CD14-positive monocyte (primary cell): ENCODE results near the gene SLC27A1. TPM values are rescaled to one million over a fixed set of nuclear protein-coding genes. Genes with fewer than 3 reads are reported as not detected.

ENCODE experiments used
- DNase-seq, 3 donors: peaks; one replicate each; pipeline ENCODE4 v3.0.0-alpha.2; 2011 to 2022
- H2AFZ ChIP-seq: 2 replicates; pipeline ENCODE4 v1.6.0; 2012; ENCODE audit warnings: mild to moderate bottlenecking, low read depth, low read length, inconsistent platforms; ENCODE audit not compliant: insufficient read depth, poor library complexity, severe bottlenecking
- H3K27ac ChIP-seq, 2 donors: 1 replicate in 1 of 2; 2 replicates in 1 of 2; pipeline ENCODE4 v1.5.1; 2012 to 2013; ENCODE audit warnings: low read length in 2 of 2, control low read depth in 1 of 2, inconsistent platforms in 1 of 2, low read depth in 1 of 2, mild to moderate bottlenecking in 1 of 2
- H3K27me3 ChIP-seq, 2 donors: one replicate each; pipeline versions ENCODE4 v1.6.0 to v1.6.1; 2011 to 2013; ENCODE audit warnings: low read length in 2 of 2; ENCODE audit not compliant: control insufficient read depth in 2 of 2, insufficient read depth in 2 of 2
- H3K36me3 ChIP-seq, 2 donors: replicated peaks in 1 of 2; 1 replicate in 1 of 2; 2 replicates in 1 of 2; pipeline versions ENCODE4 v1.5.1 to v1.6.1; 2012 to 2013; ENCODE audit warnings: low read length in 2 of 2, control low read depth in 1 of 2, inconsistent platforms in 1 of 2, mild to moderate bottlenecking in 1 of 2; ENCODE audit not compliant: insufficient read depth in 2 of 2, control insufficient read depth in 1 of 2
- H3K4me1 ChIP-seq, 2 donors: 1 replicate in 1 of 2; 2 replicates in 1 of 2; pipeline versions ENCODE4 v1.5.1 to v1.6.1; 2012 to 2013; ENCODE audit warnings: low read length in 2 of 2, control low read depth in 1 of 2, inconsistent platforms in 1 of 2, mild to moderate bottlenecking in 1 of 2, moderate library complexity in 1 of 2; ENCODE audit not compliant: insufficient read depth in 2 of 2, control insufficient read depth in 1 of 2
- H3K4me2 ChIP-seq: replicated peaks from 2 replicates; pipeline ENCODE3; 2012; ENCODE audit warnings: low read length, moderate library complexity, mild to moderate bottlenecking; ENCODE audit not compliant: poor library complexity, severe bottlenecking; ENCODE audit errors: extremely low read depth
- H3K4me3 ChIP-seq, 3 experiments: fragments of 200-600 bp in 1 of 3; sonication (generic) in 1 of 3; replicated peaks in 1 of 3; 1 replicate in 2 of 3; 2 replicates in 1 of 3; pipeline ENCODE4 v1.5.1; 2011 to 2013; ENCODE audit warnings: low read length in 3 of 3, mild to moderate bottlenecking in 3 of 3, control low read depth in 2 of 3, low read depth in 2 of 3, inconsistent platforms in 1 of 3, moderate library complexity in 1 of 3
- H3K79me2 ChIP-seq: 2 replicates; pipeline ENCODE4 v1.6.0; 2012; ENCODE audit warnings: mild to moderate bottlenecking, control low read depth, inconsistent platforms, low read length, moderate library complexity; ENCODE audit not compliant: insufficient read depth
- H3K9ac ChIP-seq: 2 replicates; pipeline ENCODE4 v1.6.0; 2017; ENCODE audit warnings: low read length, mild to moderate bottlenecking; ENCODE audit not compliant: insufficient read depth, poor library complexity, severe bottlenecking
- H3K9me3 ChIP-seq, 2 donors: replicated peaks in 1 of 2; 1 replicate in 1 of 2; 2 replicates in 1 of 2; pipeline versions ENCODE4 v1.5.1 to v1.6.1; 2012 to 2013; ENCODE audit warnings: low read length in 2 of 2, control low read depth in 1 of 2; ENCODE audit not compliant: control insufficient read depth in 1 of 2, insufficient read depth in 1 of 2
- H4K20me1 ChIP-seq: 2 replicates; pipeline ENCODE4 v1.6.0; 2012; ENCODE audit warnings: mild to moderate bottlenecking, low read length, control low read depth, moderate library complexity; ENCODE audit not compliant: insufficient read depth
- H3K27ac Mint-ChIP-seq, 7 donors: one replicate each; pipeline ENCODE4 v1.8.0; 2020; ENCODE audit warnings: mild to moderate bottlenecking in 7 of 7, mixed read lengths in 7 of 7, moderate library complexity in 6 of 7, inconsistent platforms in 2 of 7
- H3K27me3 Mint-ChIP-seq, 3 donors: one replicate each; pipeline ENCODE4 v1.8.0; 2021 to 2022; ENCODE audit warnings: low read depth in 3 of 3, mild to moderate bottlenecking in 3 of 3, mixed read lengths in 3 of 3, moderate library complexity in 3 of 3, inconsistent platforms in 1 of 3
- H3K36me3 Mint-ChIP-seq, 2 donors: one replicate each; pipeline ENCODE4 v1.8.0; 2020; ENCODE audit warnings: mixed read lengths in 2 of 2, inconsistent platforms in 1 of 2, mild to moderate bottlenecking in 1 of 2
- H3K4me1 Mint-ChIP-seq: one replicate; pipeline ENCODE4 v1.8.0; 2020; ENCODE audit warnings: mild to moderate bottlenecking, mixed read lengths
- H3K4me3 Mint-ChIP-seq, 2 donors: one replicate each; pipeline ENCODE4 v1.8.0; 2020; ENCODE audit warnings: mild to moderate bottlenecking in 2 of 2, mixed read lengths in 2 of 2, moderate library complexity in 1 of 2
- H3K9me3 Mint-ChIP-seq, 7 donors: one replicate each; pipeline ENCODE4 v1.8.0; 2020 to 2022; ENCODE audit warnings: mixed read lengths in 7 of 7, mild to moderate bottlenecking in 6 of 7, moderate library complexity in 6 of 7, inconsistent platforms in 2 of 7
- CTCF ChIP-seq: fragments of 200-600 bp; IDR thresholded peaks from one replicate; pipeline ENCODE4 v1.8.0; 2022; ENCODE audit warnings: antibody characterized with exemption, mild to moderate bottlenecking
- WGBS: methylation state at CpG from one replicate; pipeline ENCODE4 v1.1.5; 2013; ENCODE audit warnings: missing lambda C conversion rate; ENCODE audit not compliant: insufficient coverage; 5-methylcytosine and 5-hydroxymethylcytosine counted together
- intact Hi-C, 2 donors: fragments of 100-400 bp; cut with micrococcal nuclease; formaldehyde crosslinking; loops; one replicate each; pipeline versions ENCODE4 v1.15.0 to v1.15.1; 2023
- polyA plus RNA-seq, 3 donors: library from polyadenylated mRNA; depleted of rRNA in 1 of 3; unstranded in 2 of 3; stranded (reverse) in 1 of 3; fragments of 300-500 nt in 2 of 3; fragments of >200 nt in 1 of 3; fragmentation: Illumina TruSeq in 2 of 3; gene quantifications; 1 replicate in 2 of 3; 2 replicates in 1 of 3; pipeline ENCODE4 v1.2.3, GENCODE V29; 2012 to 2021

Gene SLC27A1
- polyA plus RNA-seq, 3 donors = 27.1 to 36.5 (median 27.6) TPM

- H2AFZ ChIP-seq = no peak overlapping the region
Observed at GRCh38 chr19:17467471-17468301, 2.6 kb upstream of the SLC27A1 start.

More at GRCh38 chr19:17467471-17468301, 2.6 kb upstream of the SLC27A1 start:
- H3K9ac ChIP-seq = no peak overlapping the region
- no peaks in the 10 kb centered on the region for H3K9me3 ChIP-seq
- Mint-ChIP-seq H3K36me3 (no peaks in the 10 kb centered on the region), H3K27ac (peak overlapping the region in 2 of 7 donors; percentile 72 to 80), H3K27me3 (peaks cover 2 to 12% (median 7%) of the 10 kb centered on the region in 3 donors), H3K4me3 (peak overlapping the region in 1 of 2 donors; percentile 21), H3K4me1 (peaks cover 46% of the 10 kb centered on the region), H3K9me3 (no peaks in the 10 kb centered on the region)
- H4K20me1 ChIP-seq = peaks cover 11% of the 10 kb centered on the region
- 100% methylated on average over 2 of the region's 12 CpGs for WGBS
- H3K79me2 ChIP-seq = peaks cover 18% of the 10 kb centered on the region
- intact Hi-C loops = loop anchor here in 1 of 2 donors (5.0 kb wide), 1 partner anchor 70 kb away; no protein-coding TSS in a partner anchor
- H3K4me3 ChIP-seq = no peak overlapping the region
- no peak for TF ChIP-seq CTCF
- no peaks in the 10 kb centered on the region for H3K36me3 ChIP-seq
- H3K4me2 ChIP-seq = no peak overlapping the region
- no peak for DNase-seq
- H3K4me1 ChIP-seq = peaks cover 36 to 47% of the 10 kb centered on the region in 2 donors
- no peak overlapping the region for H3K27ac ChIP-seq
- H3K27me3 ChIP-seq = no peaks in the 10 kb centered on the region
